ENCODE data around the gene KBTBD2.
"Not testable (repeated sequence)": the region's sequence is repeated elsewhere in the genome, so short reads cannot be mapped to it uniquely, and the experiment has no call there.

The KBTBD2 gene

DNA sequence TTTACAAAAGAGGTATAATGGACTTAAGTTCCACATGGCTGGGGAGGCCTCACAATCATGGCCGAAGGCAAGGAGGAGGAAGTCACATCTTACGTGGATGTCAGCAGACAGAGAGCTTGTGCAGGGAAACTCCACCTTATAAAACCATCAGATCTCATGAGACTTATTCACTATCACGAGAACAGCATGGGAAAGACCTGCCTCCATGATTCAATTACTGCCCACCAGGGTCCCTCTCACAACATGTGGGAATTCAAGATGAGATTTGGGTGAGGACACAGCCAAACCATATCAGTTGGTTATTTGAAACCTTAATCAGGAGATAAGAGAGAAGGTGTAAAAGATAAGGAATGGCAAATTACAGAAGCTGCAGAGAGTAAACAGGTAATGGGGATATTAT lies 40.9 kb downstream of the KBTBD2 start:
- H3K36me3 ChIP-seq (ENCODE audit: insufficient read depth, low read length); H3K4me1 ChIP-seq (ENCODE audit: insufficient read depth, low read length); H3K9ac ChIP-seq (ENCODE audit: low read depth, low read length); H3K4me3 ChIP-seq (ENCODE audit: low read length); H3K27ac ChIP-seq (ENCODE audit: low read depth, low read length); H3K27me3 ChIP-seq (ENCODE audit: insufficient read depth, low read length); H3K9me3 ChIP-seq (ENCODE audit: insufficient read depth, low read depth, low read length): not testable (repeated sequence)
- 66% methylated on average over 3 of the region's 3 CpGs for WGBS

DNA sequence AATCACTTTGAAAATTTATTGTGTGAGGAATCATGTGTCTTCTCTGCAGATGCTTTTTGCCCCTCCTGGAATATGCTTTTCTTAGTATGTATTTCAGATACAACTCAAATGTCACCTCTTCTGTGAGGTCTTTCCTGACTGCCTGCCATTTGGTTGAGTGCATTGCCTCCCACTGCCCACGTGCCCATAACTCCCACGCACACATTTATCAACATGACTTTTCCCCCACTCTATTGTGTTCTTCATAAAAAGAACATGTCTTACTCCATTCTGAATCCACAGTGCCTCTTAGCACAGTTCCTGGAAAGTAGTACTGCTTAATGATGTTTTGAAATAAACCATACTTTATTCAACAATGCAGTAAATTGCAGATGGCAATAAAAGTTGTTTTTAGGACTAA lies 42.9 kb downstream of the KBTBD2 start:
- H3K9me3 ChIP-seq (ENCODE audit: insufficient read depth, low read depth, low read length); H3K36me3 ChIP-seq (ENCODE audit: insufficient read depth, low read length); H3K4me3 ChIP-seq (ENCODE audit: low read length); H3K27ac ChIP-seq (ENCODE audit: low read depth, low read length); H3K27me3 ChIP-seq (ENCODE audit: insufficient read depth, low read length); H3K9ac ChIP-seq (ENCODE audit: low read depth, low read length): not testable (repeated sequence)
- peaks cover 12% of the 10 kb centered on the region; the same call in 1 of the 2 replicates for H3K4me1 ChIP-seq (ENCODE audit: insufficient read depth, low read length)
- 95% methylated on average over 2 of the region's 2 CpGs for WGBS

DNA sequence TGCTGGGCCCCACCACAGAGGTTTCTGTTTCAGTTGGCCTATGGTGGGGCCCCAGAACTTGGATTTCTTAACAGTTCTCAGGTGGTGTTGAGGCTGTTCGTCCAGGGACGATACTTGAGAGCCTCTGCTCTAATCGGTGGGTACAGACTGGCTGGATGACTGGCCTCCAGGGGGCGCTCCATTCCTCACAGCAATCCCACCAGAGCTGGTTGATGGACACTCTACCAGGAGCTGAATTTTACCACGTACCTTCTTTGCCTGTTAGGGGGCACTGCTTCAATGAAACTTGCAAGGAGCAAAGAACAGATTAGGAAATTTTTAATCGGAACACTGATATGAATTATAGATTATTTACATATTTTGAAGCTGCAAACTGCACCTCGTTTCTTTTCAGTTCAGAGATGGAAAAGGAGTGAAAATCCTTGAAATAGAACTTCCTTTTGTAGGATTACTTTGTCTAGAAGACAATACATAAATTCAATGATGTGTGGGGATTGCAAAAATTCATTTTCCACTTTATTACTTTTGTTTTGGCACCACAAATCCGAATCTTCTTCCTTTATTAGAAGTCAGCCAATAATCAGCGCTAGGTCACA lies 44.8 kb downstream of the KBTBD2 start:
- no peak overlapping the region for H3K9ac ChIP-seq (ENCODE audit: low read depth, low read length)
- 58% methylated on average over 8 of the region's 9 CpGs for WGBS

DNA sequence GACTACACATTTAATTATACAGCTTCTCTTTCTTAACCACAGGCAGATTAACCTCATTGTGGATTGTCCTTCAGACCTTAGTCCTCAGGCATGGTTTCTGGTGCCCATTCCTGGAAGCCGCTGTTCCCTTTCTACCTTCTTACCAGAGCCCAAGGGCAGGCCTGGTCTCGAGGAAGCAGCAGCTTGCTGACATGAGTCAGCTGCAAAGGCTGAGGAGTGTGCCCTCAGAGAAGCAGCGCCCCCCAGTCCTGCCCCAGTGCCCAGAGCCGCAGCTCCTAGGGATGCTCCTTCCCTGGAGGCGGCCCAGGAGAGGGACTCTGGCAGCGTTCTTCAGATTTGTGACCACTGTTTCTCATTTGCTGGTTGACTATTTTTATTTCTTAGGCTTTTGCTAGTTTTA lies 46.8 kb downstream of the KBTBD2 start:
- H3K27me3 ChIP-seq (ENCODE audit: insufficient read depth, low read length); H3K9me3 ChIP-seq (ENCODE audit: insufficient read depth, low read depth, low read length); H3K9ac ChIP-seq (ENCODE audit: low read depth, low read length); H3K4me3 ChIP-seq (ENCODE audit: low read length); H3K27ac ChIP-seq (ENCODE audit: low read depth, low read length); H3K36me3 ChIP-seq (ENCODE audit: insufficient read depth, low read length): not testable (repeated sequence)
- peaks cover 12% of the 10 kb centered on the region; the same call in 1 of the 2 replicates for H3K4me1 ChIP-seq (ENCODE audit: insufficient read depth, low read length)
- WGBS = 79% methylated on average over 6 of the region's 6 CpGs

More for the DNA sequence above, 44.8 kb downstream of the KBTBD2 start:
- Histone ChIP-seq H3K4me1 (ENCODE audit: insufficient read depth, low read length) (peaks cover 12% of the 10 kb centered on the region; the same call in 1 of the 2 replicates), H3K9me3 (ENCODE audit: insufficient read depth, low read depth, low read length) (no peaks in the 10 kb centered on the region), H3K27me3 (ENCODE audit: insufficient read depth, low read length) (no peaks in the 10 kb centered on the region), H3K36me3 (ENCODE audit: insufficient read depth, low read length) (no peaks in the 10 kb centered on the region), H3K27ac (ENCODE audit: low read depth, low read length) (no peak overlapping the region), H3K4me3 (ENCODE audit: low read length) (no peak overlapping the region)

DNA sequence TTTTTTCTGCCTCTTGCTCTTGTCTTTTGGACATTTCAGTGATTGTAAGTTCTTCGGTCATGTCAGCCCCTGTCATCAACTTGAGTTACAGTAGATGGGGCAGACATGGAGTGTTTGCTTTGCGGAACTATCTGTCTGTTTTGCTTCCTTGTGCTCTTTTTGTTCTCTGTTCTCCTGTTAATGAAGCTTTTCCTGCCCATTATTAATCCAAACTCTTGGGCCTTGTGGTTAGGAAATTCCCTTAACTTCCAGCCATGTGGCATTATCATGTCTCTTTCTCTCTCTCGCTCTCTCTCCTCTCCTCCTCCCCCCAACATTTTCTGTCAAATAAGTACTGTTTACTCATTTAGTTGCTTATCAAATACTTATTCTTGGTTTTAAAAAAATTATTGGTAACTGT lies 47.8 kb downstream of the KBTBD2 start:
- not testable (repeated sequence) for H3K27me3 ChIP-seq (ENCODE audit: insufficient read depth, low read length); H3K27ac ChIP-seq (ENCODE audit: low read depth, low read length); H3K4me3 ChIP-seq (ENCODE audit: low read length); H3K9me3 ChIP-seq (ENCODE audit: insufficient read depth, low read depth, low read length); H3K36me3 ChIP-seq (ENCODE audit: insufficient read depth, low read length); H3K9ac ChIP-seq (ENCODE audit: low read depth, low read length)
- 60% methylated on average over 3 of the region's 3 CpGs for WGBS
- H3K4me1 ChIP-seq (ENCODE audit: insufficient read depth, low read length) = peaks cover 12% of the 10 kb centered on the region; the same call in 1 of the 2 replicates

DNA sequence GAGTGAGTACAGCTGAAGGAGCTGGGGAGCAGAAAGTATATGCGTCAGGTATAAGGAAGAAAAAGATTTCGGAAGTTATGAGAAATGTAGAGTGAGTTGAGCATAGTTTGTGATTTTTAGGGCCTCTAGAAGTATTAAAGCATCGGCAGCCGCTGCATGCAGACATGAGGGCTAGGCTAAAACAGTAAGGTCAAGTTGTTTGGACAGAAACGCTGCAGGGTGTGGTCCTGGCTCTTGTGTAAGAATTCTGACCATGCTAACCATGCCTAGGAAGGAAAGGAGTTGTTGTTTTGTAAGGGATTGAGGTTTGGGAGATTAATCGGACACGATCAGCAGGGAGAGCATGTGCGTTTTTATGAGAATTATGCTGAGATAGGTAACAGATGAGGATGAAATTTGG lies 51.7 kb downstream of the KBTBD2 start:
- not testable (repeated sequence) for H3K27ac ChIP-seq (ENCODE audit: low read depth, low read length); H3K9ac ChIP-seq (ENCODE audit: low read depth, low read length); H3K9me3 ChIP-seq (ENCODE audit: insufficient read depth, low read depth, low read length); H3K4me1 ChIP-seq (ENCODE audit: insufficient read depth, low read length); H3K36me3 ChIP-seq (ENCODE audit: insufficient read depth, low read length); H3K27me3 ChIP-seq (ENCODE audit: insufficient read depth, low read length); H3K4me3 ChIP-seq (ENCODE audit: low read length)
- WGBS = 93% methylated on average over 5 of the region's 8 CpGs

DNA sequence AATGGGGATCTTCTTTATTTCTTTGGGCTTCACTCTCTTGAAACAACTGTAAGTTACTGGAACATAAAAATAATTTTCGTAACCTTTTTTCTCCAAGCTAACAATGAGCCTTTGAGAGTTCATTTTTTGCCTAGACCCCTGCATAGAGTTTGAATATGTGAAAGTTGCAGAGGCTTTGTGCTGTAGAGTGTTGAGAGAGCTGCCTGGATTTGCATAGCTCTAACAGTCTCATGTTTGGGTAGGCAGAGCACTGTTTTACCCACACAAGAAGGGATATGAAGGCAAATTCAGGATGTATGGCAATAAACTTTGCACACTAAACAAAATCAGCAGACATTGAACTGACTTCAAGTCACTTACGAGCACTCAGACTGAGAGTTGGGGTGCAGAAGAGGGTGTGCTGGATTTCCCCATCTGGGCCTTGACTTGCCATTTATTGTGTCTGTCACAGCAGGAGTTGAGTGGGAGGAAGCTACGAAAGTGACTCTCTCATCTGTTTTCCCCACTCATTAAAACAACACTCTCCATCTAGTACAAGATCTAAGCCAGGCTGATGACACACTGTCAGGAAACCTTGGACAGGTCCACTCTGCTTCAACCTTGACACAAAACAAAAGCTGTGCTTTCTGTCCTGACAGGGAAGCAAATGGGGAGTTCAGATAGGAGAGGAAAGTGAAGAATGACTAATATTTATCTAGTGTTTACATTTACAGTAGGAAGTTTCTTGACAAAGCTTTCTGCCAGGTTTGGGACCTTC lies 62.4 kb downstream of the KBTBD2 start:
- not testable (repeated sequence) for H3K27ac ChIP-seq (ENCODE audit: low read depth, low read length); H3K9ac ChIP-seq (ENCODE audit: low read depth, low read length); H3K4me3 ChIP-seq (ENCODE audit: low read length); H3K36me3 ChIP-seq (ENCODE audit: insufficient read depth, low read length); H3K27me3 ChIP-seq (ENCODE audit: insufficient read depth, low read length); H3K9me3 ChIP-seq (ENCODE audit: insufficient read depth, low read depth, low read length)
- no CpG with 5 or more reads among the region's 3 CpGs for whole genome bisulfite sequencing
- H3K4me1 ChIP-seq (ENCODE audit: insufficient read depth, low read length) = peaks cover 12% of the 10 kb centered on the region; the same call in 1 of the 2 replicates
